A549 treated with AZD9567 at 1 μM for 4 hours (cell line): ENCODE measurements around the gene CLDN14. TPM values are rescaled to one million over a fixed set of nuclear protein-coding genes. Genes with fewer than 3 reads are reported as not detected.

ENCODE experiments used
- total RNA-seq: library from RNA; stranded (reverse); fragments of 200-300 nt; extraction: Qiagen RNA extraction; gene quantifications from 5 replicates; pipeline ENCODE4 v1.2.3, GENCODE V29; 2022; ENCODE audit not compliant: insufficient read depth

CLDN14 gene
- total RNA-seq, result 0.06 TPM in 1 of 5 replicates, not detected in the others

GRCh38 chr21:36479415-36480402 lies at the start of gene CLDN14:
CLDN14 (minus strand) TSS chr21:36480122; CDS start chr21:36461695, 18,427 bp downstream.

Other genes with a start within 250 kb of the CLDN14 start
- 6.1 to 10.9 TPM (median 7.8 TPM) in 5 replicates for gene MORC3, start 159.9 kb downstream of the CLDN14 start, total RNA-seq
- 11.0 to 12.5 TPM (median 11.6 TPM) in 5 replicates for gene CHAF1B, start 94.7 kb downstream of the CLDN14 start, total RNA-seq
- gene SIM2, start 219.0 kb upstream of the CLDN14 start, total RNA-seq, result 6.5 to 8.7 TPM (median 7.7 TPM) in 5 replicates